Naive thymus-derived CD4-positive, alpha-beta T cell (primary cell): Measurements from ENCODE around the gene DPP10. TPM values are rescaled to one million over a fixed set of nuclear protein-coding genes. Genes with fewer than 3 reads are reported as not detected.
A peak's percentile ranks its signal among the peaks of the same experiment; 100 is the strongest.

Experiments used
- ATAC-seq: fragments of 150-1000 bp; cut with Tn5 transposase; 2 replicates; pipeline ENCODE4 v1.10.0; 2021; ENCODE audit warnings: mild to moderate bottlenecking, moderate library complexity
- CTCF ChIA-PET: fragments of 350-600 bp; sonication (Branson Sonifier 250); formaldehyde crosslinking; loops from one replicate; lab custom pipeline; 2021; ENCODE audit warnings: antibody characterized with exemption; lab: Charles Lee
- POLR2A ChIA-PET: fragments of 350-600 bp; sonication (Branson Sonifier 250); formaldehyde crosslinking; loops from one replicate; lab custom pipeline; 2021; ENCODE audit warnings: antibody characterized with exemption, inconsistent platforms; lab: Charles Lee
- DNase-seq, 9 donors: peaks; one replicate each; pipeline versions ENCODE4 v3.0.0 to v3.0.0-alpha.2; 2020 to 2022; ENCODE audit warnings: mixed read lengths in 1 of 9
- H3K27ac ChIP-seq: one replicate; pipeline ENCODE4 v1.7.0; 2013; ENCODE audit warnings: mild to moderate bottlenecking, low read depth, low read length, moderate library complexity
- H3K27me3 ChIP-seq, 2 donors: one replicate each; pipeline ENCODE4 v1.7.0; 2013; ENCODE audit warnings: low read length in 2 of 2, mild to moderate bottlenecking in 2 of 2, moderate library complexity in 2 of 2; ENCODE audit not compliant: control insufficient read depth in 2 of 2, insufficient read depth in 2 of 2
- H3K36me3 ChIP-seq, 3 experiments: 1 replicate in 2 of 3; 2 replicates in 1 of 3; pipeline ENCODE4 v1.7.0; 2013; ENCODE audit warnings: low read length in 3 of 3, mild to moderate bottlenecking in 3 of 3, moderate library complexity in 1 of 3; ENCODE audit not compliant: insufficient read depth in 3 of 3, control insufficient read depth in 2 of 3
- H3K4me1 ChIP-seq, 2 donors: one replicate each; pipeline ENCODE4 v1.7.0; 2013; ENCODE audit warnings: low read length in 2 of 2, mild to moderate bottlenecking in 2 of 2, moderate library complexity in 1 of 2; ENCODE audit not compliant: control insufficient read depth in 2 of 2, insufficient read depth in 2 of 2
- H3K4me3 ChIP-seq: 2 replicates; pipeline ENCODE4 v1.7.0; 2013; ENCODE audit warnings: mild to moderate bottlenecking, low read length
- H3K9me3 ChIP-seq, 3 experiments: 1 replicate in 2 of 3; 2 replicates in 1 of 3; pipeline ENCODE4 v1.7.0; 2013; ENCODE audit warnings: low read length in 3 of 3; ENCODE audit not compliant: control insufficient read depth in 2 of 3
- H3K27ac Mint-ChIP-seq, 9 donors: one replicate each; pipeline ENCODE4 v1.8.0; 2020 to 2022; ENCODE audit warnings: mixed read lengths in 9 of 9, mild to moderate bottlenecking in 8 of 9, moderate library complexity in 5 of 9, inconsistent platforms in 2 of 9
- H3K27me3 Mint-ChIP-seq, 5 donors: one replicate each; pipeline ENCODE4 v1.8.0; 2021 to 2022; ENCODE audit warnings: mixed read lengths in 5 of 5, mild to moderate bottlenecking in 1 of 5
- H3K36me3 Mint-ChIP-seq, 5 donors: one replicate each; pipeline ENCODE4 v1.8.0; 2020 to 2022; ENCODE audit warnings: mixed read lengths in 5 of 5, mild to moderate bottlenecking in 3 of 5, inconsistent platforms in 1 of 5
- H3K4me1 Mint-ChIP-seq, 7 donors: one replicate each; pipeline ENCODE4 v1.8.0; 2020 to 2022; ENCODE audit warnings: mixed read lengths in 7 of 7, mild to moderate bottlenecking in 3 of 7, inconsistent platforms in 1 of 7
- H3K4me3 Mint-ChIP-seq, 10 donors: one replicate each; pipeline ENCODE4 v1.8.0; 2020 to 2022; ENCODE audit warnings: mild to moderate bottlenecking in 10 of 10, mixed read lengths in 10 of 10, moderate library complexity in 6 of 10, inconsistent platforms in 2 of 10
- H3K9me3 Mint-ChIP-seq, 11 donors: one replicate each; pipeline ENCODE4 v1.8.0; 2020 to 2022; ENCODE audit warnings: mixed read lengths in 11 of 11, mild to moderate bottlenecking in 4 of 11, inconsistent platforms in 1 of 11, moderate library complexity in 1 of 11
- intact Hi-C, 2 donors: fragments of 100-400 bp; cut with micrococcal nuclease; formaldehyde crosslinking; loops; one replicate each; pipeline ENCODE4 v1.15.1; 2023
- polyA plus RNA-seq, 2 donors: library from polyadenylated mRNA; unstranded; fragments of 300-500 nt; fragmentation: Illumina TruSeq; gene quantifications; one replicate each; pipeline ENCODE4 v1.2.3, GENCODE V29; 2021
- total RNA-seq, 6 experiments: library from RNA in 5 of 6; stranded (reverse) in 5 of 6; gene quantifications; 1 replicate in 5 of 6; 2 replicates in 1 of 6; pipeline ENCODE4 v1.2.3 and lab custom pipeline; 2021 to 2026

DPP10 gene
- total and polyA plus RNA-seq, 7 experiments from 2014 or later: not detected

GRCh38 chr2:114526841-114527240 is 84.4 kb downstream of the DPP10 start:
- DNase-seq (no peak), ATAC-seq (no peak)
- no peak overlapping the region for H3K27ac Mint-ChIP-seq
- Histone ChIP-seq H3K9me3 (no peaks in the 10 kb centered on the region), H3K27ac (no peak overlapping the region), H3K27me3 (no peaks in the 10 kb centered on the region), H3K4me3 (no peak overlapping the region), H3K36me3 (no peaks in the 10 kb centered on the region), H3K4me1 (no peaks in the 10 kb centered on the region)
- H3K4me1 Mint-ChIP-seq: no peaks in the 10 kb centered on the region
- POLR2A ChIA-PET: no interaction called here
- intact Hi-C loops: no loop called here
- H3K9me3 Mint-ChIP-seq: peaks cover 0 to 6% (median 0%) of the 10 kb centered on the region in 11 donors
- no peak overlapping the region for H3K4me3 Mint-ChIP-seq
- peaks cover 0 to 11% (median 5%) of the 10 kb centered on the region in 5 donors for H3K27me3 Mint-ChIP-seq
- H3K36me3 Mint-ChIP-seq: no peaks in the 10 kb centered on the region
- CTCF ChIA-PET: no interaction called here

GRCh38 chr2:114527330-114527983 is 85.0 kb downstream of the DPP10 start:
- DNase-seq (no peak), ATAC-seq (no peak)
- Mint-ChIP-seq H3K4me1 (no peaks in the 10 kb centered on the region), H3K27ac (no peak overlapping the region), H3K36me3 (no peaks in the 10 kb centered on the region), H3K9me3 (peaks cover 0 to 6% (median 0%) of the 10 kb centered on the region in 11 donors), H3K27me3 (peaks cover 0 to 11% (median 5%) of the 10 kb centered on the region in 5 donors), H3K4me3 (no peak overlapping the region)
- POLR2A ChIA-PET: interaction anchor here (0.6 kb wide), 1 partner anchor 28 kb away, joined by 3 read pairs; no protein-coding TSS in a partner anchor
- Histone ChIP-seq H3K4me1 (no peaks in the 10 kb centered on the region), H3K4me3 (no peak overlapping the region), H3K36me3 (no peaks in the 10 kb centered on the region), H3K27me3 (no peaks in the 10 kb centered on the region), H3K27ac (no peak overlapping the region), H3K9me3 (no peaks in the 10 kb centered on the region)
- CTCF ChIA-PET: no interaction called here
- intact Hi-C loops: no loop called here

- no peak overlapping the region for H3K4me3 ChIP-seq
- CTCF ChIA-PET: no interaction called here
- H3K4me1 ChIP-seq: no peaks in the 10 kb centered on the region
- no peaks in the 10 kb centered on the region for H3K36me3 ChIP-seq
- H3K9me3 ChIP-seq: no peaks in the 10 kb centered on the region
- H3K4me1 Mint-ChIP-seq: no peaks in the 10 kb centered on the region
- H3K9me3 Mint-ChIP-seq: no peaks in the 10 kb centered on the region
- POLR2A ChIA-PET: no interaction called here
- intact Hi-C loops: no loop called here
- no peak overlapping the region for H3K4me3 Mint-ChIP-seq
- peak overlapping the region in 1 of 9 donors; percentile 22 for H3K27ac Mint-ChIP-seq
- peaks cover 0 to 21% (median 15%) of the 10 kb centered on the region in 5 donors for H3K27me3 Mint-ChIP-seq
- DNase-seq (no peak), ATAC-seq (no peak)
- no peaks in the 10 kb centered on the region for H3K27me3 ChIP-seq
- H3K27ac ChIP-seq: no peak overlapping the region
- H3K36me3 Mint-ChIP-seq: no peaks in the 10 kb centered on the region
Measured at GRCh38 chr2:114534116-114535084, 92.0 kb downstream of the DPP10 start.

- Histone ChIP-seq H3K36me3 (no peaks in the 10 kb centered on the region), H3K4me1 (no peaks in the 10 kb centered on the region), H3K27me3 (no peaks in the 10 kb centered on the region), H3K4me3 (no peak overlapping the region), H3K27ac (no peak overlapping the region), H3K9me3 (no peaks in the 10 kb centered on the region)
- H3K27me3 Mint-ChIP-seq: peaks cover 0 to 15% (median 11%) of the 10 kb centered on the region in 5 donors
- H3K36me3 Mint-ChIP-seq: no peaks in the 10 kb centered on the region
- no peaks in the 10 kb centered on the region for H3K9me3 Mint-ChIP-seq
- ChIA-PET CTCF (interaction anchor here (0.6 kb wide), 1 partner anchor 10 kb away, joined by 3 read pairs; no protein-coding TSS in a partner anchor), POLR2A (interaction anchor here (0.6 kb wide), 1 partner anchor 32 kb away, joined by 3 read pairs; no protein-coding TSS in a partner anchor)
- H3K4me3 Mint-ChIP-seq: no peak overlapping the region
- no peaks in the 10 kb centered on the region for H3K4me1 Mint-ChIP-seq
- DNase-seq (no peak), ATAC-seq (no peak)
- intact Hi-C loops: no loop called here
- H3K27ac Mint-ChIP-seq: no peak overlapping the region
Measured at GRCh38 chr2:114537777-114538176, 95.3 kb downstream of the DPP10 start.

GRCh38 chr2:114542695-114543094 is 100.3 kb downstream of the DPP10 start:
- ATAC-seq (no peak), DNase-seq (no peak)
- Mint-ChIP-seq H3K27me3 (peaks cover 0 to 25% (median 13%) of the 10 kb centered on the region in 5 donors), H3K27ac (no peak overlapping the region), H3K9me3 (peaks cover 0 to 5% (median 0%) of the 10 kb centered on the region in 11 donors), H3K4me1 (peaks cover 0 to 8% (median 0%) of the 10 kb centered on the region in 7 donors), H3K4me3 (no peak overlapping the region), H3K36me3 (no peaks in the 10 kb centered on the region)
- Histone ChIP-seq H3K4me1 (no peaks in the 10 kb centered on the region), H3K27ac (no peak overlapping the region), H3K9me3 (no peaks in the 10 kb centered on the region), H3K27me3 (no peaks in the 10 kb centered on the region), H3K36me3 (no peaks in the 10 kb centered on the region), H3K4me3 (no peak overlapping the region)
- ChIA-PET POLR2A (no interaction called here), CTCF (no interaction called here)
- intact Hi-C loops: no loop called here

- ATAC-seq (no peak), DNase-seq (no peak)
- H3K9me3 ChIP-seq: no peaks in the 10 kb centered on the region
- Mint-ChIP-seq H3K27ac (no peak overlapping the region), H3K27me3 (peaks cover 0 to 30% (median 13%) of the 10 kb centered on the region in 5 donors), H3K9me3 (peaks cover 0 to 5% (median 0%) of the 10 kb centered on the region in 11 donors), H3K4me1 (peaks cover 0 to 8% (median 0%) of the 10 kb centered on the region in 7 donors), H3K4me3 (no peak overlapping the region), H3K36me3 (no peaks in the 10 kb centered on the region)
- intact Hi-C loops: no loop called here
- H3K36me3 ChIP-seq: no peaks in the 10 kb centered on the region
- no peak overlapping the region for H3K27ac ChIP-seq
- no peaks in the 10 kb centered on the region for H3K27me3 ChIP-seq
- H3K4me1 ChIP-seq: no peaks in the 10 kb centered on the region
- CTCF ChIA-PET: no interaction called here
- H3K4me3 ChIP-seq: no peak overlapping the region
- POLR2A ChIA-PET: no interaction called here
Measured at GRCh38 chr2:114543236-114543766, 100.9 kb downstream of the DPP10 start.
